ENCODE results near the gene FMNL3. TPM values are rescaled to one million over a fixed set of nuclear protein-coding genes. Genes with fewer than 3 reads are reported as not detected.

The FMNL3 gene
- total and polyA plus RNA-seq, 4 donors: 0.72 to 4.5 (median 2.6) TPM

GRCh38 chr12:49689237-49689636, 18.0 kb downstream of the FMNL3 start:
- H3K36me3 ChIP-seq (ENCODE audit: control insufficient read depth in 4 of 4, insufficient read depth in 3 of 4, low read depth in 1 of 4, low read length in 3 of 4): no peaks in the 10 kb centered on the region
- H3K27me3 ChIP-seq (ENCODE audit: control insufficient read depth in 4 of 4, insufficient read depth in 4 of 4, low read length in 3 of 4): no peaks in the 10 kb centered on the region
- WGBS: 90% methylated on average over 2 of the region's 2 CpGs
- TF ChIP-seq SP1 (IDR thresholded peaks at IDR 0.05) (no peak), HNF4G (IDR thresholded peaks at IDR 0.05) (no peak), FOXA1 (IDR thresholded peaks at IDR 0.05) (no peak), JUND (IDR thresholded peaks at IDR 0.05) (no peak), FOXA2 (IDR thresholded peaks at IDR 0.05) (no peak), TAF1 (conservative IDR thresholded peaks at IDR 0.05) (no peak), RAD21 (IDR thresholded peaks at IDR 0.05) (no peak), EGR1 (IDR thresholded peaks at IDR 0.05; ENCODE audit: low read depth in 2 of 2) (no peak), ATF3 (IDR thresholded peaks at IDR 0.05) (no peak)
- peaks cover 0 to 1% (median 0%) of the 10 kb centered on the region in 4 donors for H3K4me1 ChIP-seq (ENCODE audit: control insufficient read depth in 4 of 4, insufficient read depth in 4 of 4, low read length in 3 of 4)
- DNase-seq (ENCODE audit: low spot score): no peak
- no peak overlapping the region for H3K4me3 ChIP-seq (ENCODE audit: low read depth in 1 of 3, low read length in 3 of 3)
- no peaks in the 10 kb centered on the region for H3K9me3 ChIP-seq (ENCODE audit: control insufficient read depth in 4 of 4, low read length in 3 of 4)
- no peak overlapping the region for H3K27ac ChIP-seq (ENCODE audit: low read depth in 1 of 2, low read length in 2 of 2)
- no peak overlapping the region for H3K9ac ChIP-seq (ENCODE audit: low read depth in 1 of 2, low read length in 2 of 2)

GRCh38 chr12:49687941-49688340, 19.3 kb downstream of the FMNL3 start:
- Histone ChIP-seq H3K4me1 (ENCODE audit: control insufficient read depth in 4 of 4, insufficient read depth in 4 of 4, low read length in 3 of 4) (peaks cover 0 to 1% (median 0%) of the 10 kb centered on the region in 4 donors), H3K27me3 (ENCODE audit: control insufficient read depth in 4 of 4, insufficient read depth in 4 of 4, low read length in 3 of 4) (no peaks in the 10 kb centered on the region), H3K9ac (ENCODE audit: low read depth in 1 of 2, low read length in 2 of 2) (no peak overlapping the region), H3K27ac (ENCODE audit: low read depth in 1 of 2, low read length in 2 of 2) (no peak overlapping the region), H3K36me3 (ENCODE audit: control insufficient read depth in 4 of 4, insufficient read depth in 3 of 4, low read depth in 1 of 4, low read length in 3 of 4) (no peaks in the 10 kb centered on the region), H3K9me3 (ENCODE audit: control insufficient read depth in 4 of 4, low read length in 3 of 4) (no peaks in the 10 kb centered on the region), H3K4me3 (ENCODE audit: low read depth in 1 of 3, low read length in 3 of 3) (no peak overlapping the region)
- 97% methylated on average over 2 of the region's 2 CpGs for WGBS
- no peak for DNase-seq (ENCODE audit: low spot score)
- TF ChIP-seq HNF4A (conservative IDR thresholded peaks at IDR 0.05) (no peak), ZBTB33 (IDR thresholded peaks at IDR 0.05) (no peak), RXRA (IDR thresholded peaks at IDR 0.05) (no peak)

- no peak overlapping the region for H3K9ac ChIP-seq (ENCODE audit: low read depth in 1 of 2, low read length in 2 of 2)
- H3K4me3 ChIP-seq (ENCODE audit: low read depth in 1 of 3, low read length in 3 of 3): no peak overlapping the region
- no peaks in the 10 kb centered on the region for H3K36me3 ChIP-seq (ENCODE audit: control insufficient read depth in 4 of 4, insufficient read depth in 3 of 4, low read depth in 1 of 4, low read length in 3 of 4)
- no peak for TF ChIP-seq ATF3 (IDR thresholded peaks at IDR 0.05)
- no peak for TF ChIP-seq GABPA (IDR thresholded peaks at IDR 0.05 in 1 of 2, conservative IDR thresholded peaks at IDR 0.05 in 1 of 2)
- TF ChIP-seq RXRA (IDR thresholded peaks at IDR 0.05): no peak
- no peak for TF ChIP-seq YY1 (IDR thresholded peaks at IDR 0.05)
- no peak for TF ChIP-seq HNF4A (conservative IDR thresholded peaks at IDR 0.05)
- no peak for TF ChIP-seq NR2F2 (IDR thresholded peaks at IDR 0.05)
- TF ChIP-seq FOXA1 (IDR thresholded peaks at IDR 0.05): no peak
- no peak for TF ChIP-seq FOXA2 (IDR thresholded peaks at IDR 0.05)
- no peak for TF ChIP-seq SP1 (IDR thresholded peaks at IDR 0.05)
- no peak for TF ChIP-seq CTCF (IDR thresholded peaks at IDR 0.05; ENCODE audit: low read depth, low read length, missing input control)
- TF ChIP-seq RAD21 (IDR thresholded peaks at IDR 0.05): no peak
- TF ChIP-seq REST (IDR thresholded peaks at IDR 0.05): no peak
- TF ChIP-seq HNF4G (IDR thresholded peaks at IDR 0.05): no peak
- TF ChIP-seq TAF1 (conservative IDR thresholded peaks at IDR 0.05): no peak
- no peak for TF ChIP-seq EGR1 (IDR thresholded peaks at IDR 0.05; ENCODE audit: low read depth in 2 of 2)
- TF ChIP-seq JUND (IDR thresholded peaks at IDR 0.05): no peak
- TF ChIP-seq ZBTB33 (IDR thresholded peaks at IDR 0.05): no peak
- H3K4me1 ChIP-seq (ENCODE audit: control insufficient read depth in 4 of 4, insufficient read depth in 4 of 4, low read length in 3 of 4): peaks cover 0 to 1% (median 0%) of the 10 kb centered on the region in 4 donors
- 94% methylated on average over 5 of the region's 5 CpGs for WGBS
- H3K27ac ChIP-seq (ENCODE audit: low read depth in 1 of 2, low read length in 2 of 2): no peak overlapping the region
- no peaks in the 10 kb centered on the region for H3K9me3 ChIP-seq (ENCODE audit: control insufficient read depth in 4 of 4, low read length in 3 of 4)
- no peaks in the 10 kb centered on the region for H3K27me3 ChIP-seq (ENCODE audit: control insufficient read depth in 4 of 4, insufficient read depth in 4 of 4, low read length in 3 of 4)
- DNase-seq (ENCODE audit: low spot score): no peak
Measured at GRCh38 chr12:49684310-49684854, 22.8 kb downstream of the FMNL3 start.

Data from liver (tissue), 9 donors.